NCI-H524 treated with DMSO at 0.1 percent for 48 hours (cell line): ENCODE results near the gene MYO1E.

Experiments used
- DNase-seq: peaks from one replicate; lab custom pipeline; 2025; lab: John Stamatoyannopoulos, UW

Gene MYO1E

DNA sequence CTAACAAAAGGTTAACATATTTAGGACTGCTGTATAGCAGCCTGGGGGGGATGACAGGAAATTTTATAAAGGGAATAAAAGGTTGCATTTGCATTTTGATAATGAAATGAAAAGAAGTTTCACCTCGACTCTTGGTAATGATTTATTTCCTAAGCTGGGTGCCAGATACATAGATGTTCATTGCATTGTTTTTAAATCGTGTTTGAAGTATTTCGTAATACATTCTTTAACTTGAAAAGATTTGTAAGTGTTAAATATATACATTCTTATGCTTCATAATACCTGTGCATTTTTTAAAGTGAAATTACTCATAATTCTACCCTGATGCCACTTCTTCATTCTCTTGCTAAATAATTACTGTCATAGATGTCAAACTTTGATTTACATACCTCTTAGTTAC, 143.2 kb downstream of the MYO1E start:
- DNase-seq: no peak

DNA sequence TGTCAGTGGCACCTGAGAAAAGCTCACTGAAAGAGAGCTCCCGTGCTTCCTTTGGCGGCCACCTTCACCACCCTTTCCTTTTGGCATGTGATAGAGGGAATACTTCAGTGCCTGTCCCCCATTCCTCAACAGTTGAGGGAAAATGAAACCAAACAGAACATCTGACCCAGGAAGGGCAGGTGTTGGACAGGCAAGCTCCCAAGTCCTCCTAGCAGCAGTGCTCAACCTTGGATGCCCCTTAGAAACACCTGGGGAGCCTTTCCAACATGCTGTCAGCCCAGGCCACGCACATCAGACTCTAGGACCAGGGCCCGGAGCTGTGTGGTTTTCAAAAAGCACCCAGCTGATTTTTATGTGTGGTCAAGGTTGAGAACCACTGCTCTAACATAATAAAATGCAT, 143.7 kb downstream of the MYO1E start:
- no peak for DNase-seq

DNA sequence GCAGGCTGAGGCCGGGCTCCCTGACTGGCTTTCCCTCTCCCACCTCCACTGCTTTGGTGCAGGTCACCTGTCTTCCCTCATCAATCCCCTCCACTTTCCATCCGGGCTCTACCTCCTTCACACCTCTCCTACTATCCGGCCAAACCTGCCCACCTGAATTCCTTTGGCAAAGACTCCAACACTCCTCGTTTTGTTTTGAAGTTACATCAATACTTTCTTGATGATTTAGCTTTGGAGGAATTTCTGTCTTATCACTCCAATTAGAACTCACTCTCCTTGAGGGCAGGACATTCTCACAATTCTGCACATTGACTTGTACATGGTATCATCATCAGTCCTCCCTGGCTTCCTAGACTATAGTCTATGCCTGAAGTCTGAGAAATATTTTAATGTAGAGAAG, 145.7 kb downstream of the MYO1E start:
- no peak for DNase-seq

DNA sequence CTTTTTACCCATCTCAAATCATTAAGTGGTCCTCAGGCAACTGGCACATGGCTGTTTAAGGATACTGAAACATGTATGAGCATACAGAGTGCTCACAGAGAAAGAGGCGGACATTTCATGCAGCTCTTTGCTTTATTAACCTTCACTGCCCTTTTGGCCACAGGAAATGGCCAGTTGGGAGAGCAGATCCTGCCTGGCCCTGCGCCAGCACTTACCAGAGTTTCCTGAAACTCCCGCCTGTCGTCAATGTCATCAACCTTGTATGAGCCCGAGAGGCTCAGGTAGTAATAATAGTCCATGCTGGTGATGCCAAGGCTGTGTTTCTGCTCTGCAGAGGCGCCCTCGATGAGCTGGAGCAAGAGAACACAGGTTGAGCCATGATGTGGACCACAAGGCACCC, 148.2 kb downstream of the MYO1E start:
- DNase-seq: no peak

DNA sequence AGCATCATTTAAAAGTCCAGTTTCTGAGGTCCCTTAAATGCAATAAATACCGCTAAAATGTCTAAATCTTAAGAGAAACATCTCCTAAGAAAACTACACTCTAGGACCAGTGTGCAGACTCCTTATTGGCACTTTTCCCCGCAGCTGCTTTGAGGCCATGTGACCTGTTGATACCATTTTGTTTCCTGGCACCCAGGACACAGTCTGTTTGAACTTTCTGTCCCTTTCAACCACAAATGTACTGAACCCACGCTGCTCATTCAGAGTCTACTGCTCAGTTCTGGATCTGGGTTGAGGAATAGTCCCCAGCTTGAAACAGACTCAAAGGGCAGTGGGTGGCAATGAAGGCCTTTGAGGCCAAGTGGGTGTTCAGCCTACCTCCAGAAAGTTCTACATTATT, 148.9 kb downstream of the MYO1E start:
- DNase-seq: no peak

DNA sequence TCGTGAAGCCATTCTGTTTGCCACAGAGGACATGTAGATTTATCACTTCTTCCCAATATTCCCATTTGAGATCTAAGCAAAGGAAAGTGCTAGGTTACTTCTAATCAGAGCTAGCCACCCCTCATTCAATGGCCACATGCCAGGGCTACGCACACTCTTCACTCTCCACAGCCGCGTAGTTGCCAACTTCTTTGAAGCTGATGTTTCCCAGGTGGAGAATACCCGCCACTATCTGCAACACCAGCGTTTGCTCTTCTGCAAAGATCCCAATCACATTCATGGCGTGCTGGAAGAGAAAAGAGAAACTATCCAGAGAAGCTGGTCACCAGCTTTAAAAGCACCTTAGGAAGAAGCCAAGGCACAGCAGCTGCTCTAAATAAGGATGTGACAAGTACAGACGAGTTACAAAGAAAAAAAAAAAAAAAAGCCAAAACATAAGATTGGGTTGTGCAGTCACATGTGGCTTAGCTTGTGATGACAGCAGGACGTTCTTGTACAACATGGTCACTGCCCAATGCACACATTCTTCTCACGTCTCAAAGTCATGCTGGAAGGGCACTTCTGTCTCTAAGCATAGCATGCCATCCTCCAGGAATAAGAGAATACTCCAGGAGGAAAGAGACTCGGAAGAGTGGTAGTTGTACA, 149.6 kb downstream of the MYO1E start:
- no peak for DNase-seq

DNA sequence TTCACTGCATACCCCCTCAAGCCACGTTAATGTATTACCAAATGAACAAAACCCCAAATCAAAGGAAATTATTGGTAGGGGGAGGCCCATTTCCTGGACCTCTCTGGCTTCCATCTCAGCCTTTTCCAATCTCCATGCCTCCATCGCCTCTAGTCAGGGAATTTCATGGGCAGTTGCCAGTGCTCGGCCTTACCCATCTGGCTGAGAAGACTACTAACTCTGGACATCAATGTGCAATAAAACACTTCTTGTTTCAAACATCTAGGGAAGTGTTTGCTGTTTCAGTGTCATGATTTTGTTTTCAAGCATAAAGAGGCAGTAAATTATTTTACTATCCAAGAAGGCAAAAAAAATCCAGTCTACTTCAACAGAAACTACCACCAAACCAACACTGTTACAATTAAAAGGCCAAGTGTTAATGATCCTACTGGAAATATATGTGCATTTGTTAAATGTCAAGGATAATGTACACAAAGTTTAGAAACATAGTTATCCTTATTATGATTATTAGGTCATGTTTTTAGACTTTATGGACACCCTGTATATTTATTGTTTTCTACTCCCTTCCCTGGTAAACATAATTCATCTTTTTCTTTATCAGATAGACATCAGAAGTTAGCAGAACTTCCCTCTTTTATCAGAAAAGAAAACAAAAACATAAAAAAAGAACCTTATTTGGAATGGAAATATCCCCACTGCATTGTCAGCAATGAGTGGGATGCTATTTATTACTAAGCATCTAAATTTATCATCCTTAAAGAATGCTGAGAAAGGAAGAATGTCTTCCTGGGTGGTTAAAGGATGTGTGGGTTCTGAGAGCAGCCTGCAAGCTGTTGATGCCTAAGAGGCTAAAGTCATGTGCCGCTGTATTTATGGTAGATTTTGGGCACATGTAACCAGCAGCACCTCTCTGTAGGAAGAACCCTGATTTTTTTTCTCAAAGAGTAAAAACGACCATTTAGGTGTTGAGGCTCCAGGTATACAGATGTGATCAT, 150.9 kb downstream of the MYO1E start:
- no peak for DNase-seq

DNA sequence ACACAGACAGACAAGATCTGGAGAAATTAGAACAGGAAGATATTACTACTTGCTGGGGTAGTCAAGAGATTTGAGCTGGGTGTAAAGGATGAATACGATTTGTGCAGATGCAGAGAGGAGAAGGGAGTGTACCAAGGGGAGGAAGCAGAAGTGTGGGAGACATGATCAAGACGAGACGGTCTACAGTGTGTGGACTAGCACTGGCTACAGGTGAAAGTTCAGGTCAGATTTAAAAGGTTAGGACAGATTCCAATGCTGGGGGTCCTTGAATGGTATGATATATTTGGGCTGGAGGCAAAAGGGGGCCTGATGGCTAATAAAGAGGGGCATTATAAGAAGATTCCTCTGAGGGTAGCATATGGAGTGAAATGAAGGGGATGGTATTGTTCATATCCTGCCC, 154.0 kb downstream of the MYO1E start:
- no peak for DNase-seq

DNA sequence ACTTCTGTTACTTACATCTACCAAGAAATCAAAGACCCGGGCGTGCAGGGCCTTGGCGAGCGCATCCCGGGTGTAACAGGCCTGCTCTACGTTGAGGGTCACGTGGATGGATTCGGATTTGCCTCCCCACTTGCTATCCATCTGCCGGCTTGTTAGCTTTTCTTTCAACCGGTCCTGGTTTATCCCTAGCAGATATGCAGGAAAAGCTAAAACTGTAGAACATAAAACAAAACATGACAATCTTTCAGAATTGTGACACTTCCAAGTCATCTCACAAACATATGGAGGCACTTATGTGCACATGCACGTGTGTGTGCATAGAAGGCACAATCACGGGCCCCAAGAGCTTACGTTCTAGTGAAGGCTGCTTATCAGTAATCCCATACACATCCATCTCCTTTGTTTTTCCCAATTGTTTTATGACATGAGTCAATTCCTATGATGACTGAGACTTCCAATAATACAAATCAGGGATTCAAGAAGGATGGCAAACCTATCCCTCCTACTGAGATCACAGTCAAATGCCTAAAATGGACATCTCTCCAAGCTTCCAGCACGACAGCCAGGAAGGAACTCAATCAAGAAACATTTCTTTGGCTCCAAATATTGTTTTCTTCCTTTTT, 154.7 kb downstream of the MYO1E start:
- DNase-seq: no peak

DNA sequence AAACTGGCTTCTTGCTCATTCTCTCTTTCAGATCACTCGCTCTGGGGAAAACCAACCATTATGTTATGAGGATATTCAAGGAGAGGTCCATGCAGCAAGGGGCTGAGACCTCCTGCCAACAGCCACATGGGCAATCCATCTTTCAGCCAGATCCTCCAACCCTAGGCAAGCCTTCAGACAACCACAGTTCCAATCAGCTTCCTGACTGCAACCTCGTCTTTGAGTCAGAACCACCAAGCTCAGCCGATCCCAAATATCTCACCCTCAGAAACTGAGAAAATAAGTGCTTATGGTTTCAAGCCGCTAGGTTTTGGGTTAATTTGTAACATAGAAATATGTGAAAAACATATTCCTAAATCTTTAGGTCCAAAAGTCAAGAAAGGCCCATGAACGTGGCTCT, 155.8 kb downstream of the MYO1E start:
- no peak for DNase-seq

DNA sequence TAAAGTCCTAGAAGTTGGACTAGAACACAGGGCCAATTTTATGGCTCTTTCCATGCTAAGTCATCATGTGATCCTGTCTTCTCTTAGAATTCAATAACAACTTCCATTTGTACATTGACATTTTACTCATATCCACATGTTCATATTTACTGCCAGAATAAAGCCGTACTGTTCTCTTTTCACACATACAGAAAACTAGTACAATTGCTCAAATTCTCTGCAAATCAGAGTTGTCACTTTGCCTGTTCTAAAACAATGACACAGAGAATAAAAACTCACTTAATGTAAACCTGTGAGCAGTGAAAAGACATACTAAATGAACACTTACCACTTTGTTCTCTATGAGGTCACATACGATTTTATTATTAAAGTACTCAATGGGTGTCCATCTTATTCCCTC, 162.5 kb downstream of the MYO1E start:
- no peak for DNase-seq

DNA sequence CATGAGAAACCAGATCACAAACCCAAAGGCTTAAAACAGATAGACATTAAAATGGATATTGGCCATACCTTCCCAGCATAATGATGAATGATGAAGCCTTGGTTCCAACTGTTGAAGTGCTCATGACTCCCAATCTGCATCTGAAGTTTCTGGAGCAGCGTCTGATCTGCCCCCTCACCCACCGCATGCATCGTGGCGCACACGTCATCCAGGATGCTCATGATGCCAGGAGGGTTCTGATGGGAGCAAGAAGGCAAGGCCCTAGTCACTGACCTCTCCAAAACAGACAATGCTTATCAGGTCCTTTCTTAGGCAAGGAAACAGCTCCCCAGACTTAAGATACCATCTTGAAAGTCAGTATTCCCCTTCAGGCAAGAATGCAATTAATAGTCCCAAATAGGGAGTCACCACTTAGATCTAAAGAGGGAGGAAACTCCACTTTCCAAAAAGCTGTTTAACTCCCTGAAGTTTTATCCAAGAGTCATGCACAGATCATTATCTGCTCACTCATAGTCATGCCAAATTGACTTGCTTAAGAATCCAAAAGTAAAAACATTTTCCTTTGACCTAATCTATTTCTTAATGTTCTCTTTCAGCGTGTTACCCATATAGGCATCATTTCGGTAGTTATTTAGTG, 163.9 kb downstream of the MYO1E start:
- no peak for DNase-seq

DNA sequence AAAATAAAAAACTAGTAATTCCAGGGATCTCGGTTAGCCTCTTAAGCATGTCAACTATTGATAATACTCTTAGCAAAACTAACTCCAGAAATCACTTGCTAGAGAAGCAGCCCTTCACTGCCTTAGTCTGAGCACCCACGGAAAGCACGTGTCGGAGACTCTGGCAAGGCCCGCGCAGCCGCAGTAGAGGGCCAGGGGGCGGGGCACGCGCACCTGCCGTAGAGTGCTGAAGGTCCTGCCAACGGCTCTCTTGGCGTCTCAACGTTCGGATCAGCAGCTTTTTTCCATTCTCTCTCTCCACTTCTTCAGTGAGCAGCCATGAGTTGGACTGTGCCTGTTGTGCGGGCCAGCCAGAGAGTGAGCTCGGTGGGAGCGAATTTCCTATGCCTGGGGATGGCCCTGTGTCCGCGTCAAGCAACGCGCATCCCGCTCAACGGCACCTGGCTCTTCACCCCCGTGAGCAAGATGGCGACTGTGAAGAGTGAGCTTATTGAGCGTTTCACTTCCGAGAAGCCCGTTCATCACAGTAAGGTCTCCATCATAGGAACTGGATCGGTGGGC, 166.0 kb downstream of the MYO1E start, which contains the start of gene LDHAL6B:
Gene LDHAL6B (plus strand): TSS at position 221 of the 561 bp plus-strand sequence. CDS start 98 bp downstream, at position 319.
- no peak for DNase-seq

DNA sequence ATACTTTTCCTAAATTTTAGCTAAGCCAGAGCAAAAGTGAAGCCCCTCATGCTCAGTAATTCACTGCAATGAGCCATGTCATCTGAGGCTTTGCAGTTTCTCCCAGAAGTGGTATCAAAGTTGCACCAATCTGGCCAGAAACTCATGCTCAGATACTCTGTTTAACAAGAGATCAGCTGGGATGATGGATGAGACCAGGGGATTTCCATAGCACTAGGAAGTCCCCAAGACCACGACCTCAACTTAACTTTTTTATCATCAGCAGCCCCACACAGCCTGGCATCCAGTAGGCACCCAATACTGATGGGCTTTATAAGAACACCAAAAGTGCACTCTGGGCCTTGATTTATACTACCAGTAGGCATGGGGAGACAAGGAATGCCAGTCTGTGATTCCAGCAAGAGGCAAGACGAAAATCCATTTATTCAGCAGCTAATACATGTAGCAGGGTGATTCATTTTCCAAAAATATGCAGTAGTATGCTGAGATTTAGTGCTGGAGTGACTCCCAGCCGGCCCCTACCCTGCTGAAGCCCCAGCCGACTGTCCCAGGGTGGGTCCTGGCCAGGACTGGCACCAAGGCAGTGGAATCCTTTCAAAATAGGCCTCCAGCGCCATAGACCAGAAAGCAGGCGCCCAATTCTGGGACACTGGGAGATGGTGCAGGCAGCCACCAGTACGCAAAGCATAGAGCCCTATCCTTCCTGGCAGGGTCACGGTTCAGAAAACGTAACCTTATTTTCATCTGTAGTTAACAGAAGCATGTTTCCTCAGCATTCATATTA, 166.6 kb downstream of the MYO1E start:
- DNase-seq: no peak

DNA sequence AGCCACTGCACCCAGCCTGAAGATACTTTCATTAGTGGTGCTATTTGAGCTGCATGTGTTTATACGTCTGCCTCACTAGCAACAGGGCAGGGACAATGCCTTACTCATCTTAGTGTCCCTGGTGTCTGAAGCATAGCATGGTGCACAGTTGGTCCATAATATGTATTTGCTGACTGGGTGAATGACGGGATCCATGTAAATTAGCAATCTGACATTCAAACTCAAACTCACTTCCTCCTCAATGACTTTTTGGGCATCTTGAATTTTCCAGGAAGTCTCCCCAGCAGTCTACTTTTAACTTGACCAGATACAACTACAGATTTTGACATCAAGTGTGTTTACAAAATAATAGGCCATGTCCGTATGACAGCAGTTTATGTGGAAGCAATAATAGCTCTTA, 169.0 kb downstream of the MYO1E start:
- DNase-seq: no peak

DNA sequence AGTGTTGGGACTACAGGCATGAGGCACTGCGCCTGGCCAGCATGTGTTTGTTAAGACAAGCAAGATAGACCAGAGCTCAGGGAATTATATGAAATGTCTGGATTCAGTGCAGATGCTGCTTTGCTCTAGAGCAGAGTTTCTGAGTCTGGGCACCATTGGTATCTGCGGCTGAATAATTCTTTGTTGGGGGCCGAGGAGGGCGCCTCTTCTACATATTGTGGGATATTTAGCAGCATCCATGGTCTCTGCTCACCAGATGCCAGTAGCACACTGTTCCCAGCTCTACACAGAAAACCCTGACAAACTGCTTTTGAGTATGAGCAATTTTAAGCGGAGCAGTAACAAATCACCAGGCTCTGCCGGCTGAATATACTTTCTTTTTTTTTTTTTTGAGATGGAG, 169.7 kb downstream of the MYO1E start:
- no peak for DNase-seq

DNA sequence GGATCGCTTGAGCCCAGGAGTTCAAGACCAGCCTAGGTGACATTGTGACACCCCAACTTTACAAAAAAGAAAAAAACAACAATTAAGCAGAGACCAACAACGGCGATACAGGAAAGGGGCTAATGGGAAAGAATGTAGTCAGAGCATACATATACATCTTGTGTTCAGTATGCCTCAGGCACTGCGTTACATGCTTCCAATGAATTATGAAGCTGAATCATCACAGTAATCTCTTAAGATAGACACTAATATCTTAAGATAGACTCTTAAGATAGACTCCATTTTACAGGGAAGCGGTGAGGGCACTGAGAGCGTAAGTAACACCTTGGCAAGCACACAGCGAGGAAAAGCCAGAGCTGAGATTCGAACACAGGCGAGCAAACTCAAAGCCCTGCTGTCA, 172.1 kb downstream of the MYO1E start:
- DNase-seq: no peak

DNA sequence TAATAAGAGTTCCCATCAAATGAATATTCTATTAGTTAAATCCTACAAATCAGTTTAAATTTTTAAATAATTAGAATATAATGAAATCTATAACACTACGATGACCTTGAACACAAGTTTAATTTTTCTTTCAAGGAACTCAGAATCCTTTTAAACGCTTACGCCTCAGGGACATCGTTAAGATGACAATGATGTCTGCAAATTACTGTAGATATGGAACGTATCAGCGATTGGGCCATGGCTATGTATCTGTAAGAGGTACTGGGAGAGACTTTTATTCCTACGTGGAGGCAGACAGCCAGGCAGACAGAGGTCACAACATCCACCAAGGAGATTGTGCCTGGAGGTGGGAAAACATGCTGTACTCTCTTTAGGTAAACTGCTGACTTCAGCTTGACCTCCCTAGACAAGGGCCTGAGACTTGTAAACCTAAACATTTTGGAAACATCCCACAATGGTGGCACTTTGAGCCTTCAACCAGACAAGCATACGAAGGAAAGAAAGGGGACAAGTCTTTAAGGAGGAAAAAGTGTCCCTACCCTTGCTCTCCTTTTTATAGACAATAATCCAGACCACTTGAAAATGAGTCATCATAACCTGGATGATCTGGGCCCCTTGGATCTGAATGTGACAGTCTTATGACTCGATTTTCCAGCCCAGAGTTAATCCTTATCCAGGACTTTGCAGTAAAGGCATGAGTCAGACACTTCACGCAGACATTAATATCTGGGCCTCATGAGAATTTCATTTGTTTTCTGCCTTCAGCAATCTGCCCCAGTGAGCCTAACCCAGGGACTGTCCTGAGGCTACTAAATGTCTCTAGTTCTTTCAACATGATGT, 172.8 kb downstream of the MYO1E start:
- DNase-seq: no peak

DNA sequence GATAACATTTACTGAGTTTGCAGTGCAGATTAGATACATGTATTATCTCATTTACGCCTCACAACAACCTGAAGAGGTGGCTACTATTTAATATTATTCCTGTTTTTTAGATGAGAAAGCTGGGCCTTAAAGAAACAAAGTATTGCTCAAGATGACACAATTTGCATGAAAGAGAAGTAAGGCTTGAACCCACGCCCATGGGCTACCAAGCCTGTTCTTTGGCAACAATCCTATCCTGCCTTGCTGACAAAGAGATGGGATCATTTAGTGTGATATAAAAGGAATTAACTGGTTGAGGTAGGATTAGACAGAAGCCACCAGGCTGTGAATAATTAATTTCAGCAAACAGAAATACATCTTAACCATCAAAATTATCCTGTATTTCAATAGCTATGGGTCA, 175.2 kb downstream of the MYO1E start:
- DNase-seq: no peak

DNA sequence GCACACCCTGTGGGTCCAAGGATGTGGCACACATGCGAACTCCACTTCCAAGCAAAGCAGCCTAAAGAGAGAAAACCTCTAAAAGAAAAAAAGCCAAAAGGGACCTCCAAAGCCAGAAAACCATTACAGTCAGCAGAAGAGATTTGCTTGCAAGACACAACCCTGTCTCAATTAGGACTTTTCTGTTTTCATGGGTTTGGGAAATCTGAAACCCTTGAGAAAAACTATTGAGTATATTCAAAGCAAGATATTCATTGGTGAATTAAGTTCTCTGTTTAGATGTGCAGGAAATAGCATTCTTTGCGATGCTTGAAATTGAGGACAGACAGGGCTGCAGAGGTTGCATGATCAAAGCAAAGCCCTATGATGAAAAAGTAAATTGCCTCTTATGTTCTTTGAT, 176.3 kb downstream of the MYO1E start:
- no peak for DNase-seq
